ENCODE data around the gene TBC1D9.
A peak's percentile ranks its signal among the peaks of the same experiment; 100 is the strongest.

The TBC1D9 gene

DNA sequence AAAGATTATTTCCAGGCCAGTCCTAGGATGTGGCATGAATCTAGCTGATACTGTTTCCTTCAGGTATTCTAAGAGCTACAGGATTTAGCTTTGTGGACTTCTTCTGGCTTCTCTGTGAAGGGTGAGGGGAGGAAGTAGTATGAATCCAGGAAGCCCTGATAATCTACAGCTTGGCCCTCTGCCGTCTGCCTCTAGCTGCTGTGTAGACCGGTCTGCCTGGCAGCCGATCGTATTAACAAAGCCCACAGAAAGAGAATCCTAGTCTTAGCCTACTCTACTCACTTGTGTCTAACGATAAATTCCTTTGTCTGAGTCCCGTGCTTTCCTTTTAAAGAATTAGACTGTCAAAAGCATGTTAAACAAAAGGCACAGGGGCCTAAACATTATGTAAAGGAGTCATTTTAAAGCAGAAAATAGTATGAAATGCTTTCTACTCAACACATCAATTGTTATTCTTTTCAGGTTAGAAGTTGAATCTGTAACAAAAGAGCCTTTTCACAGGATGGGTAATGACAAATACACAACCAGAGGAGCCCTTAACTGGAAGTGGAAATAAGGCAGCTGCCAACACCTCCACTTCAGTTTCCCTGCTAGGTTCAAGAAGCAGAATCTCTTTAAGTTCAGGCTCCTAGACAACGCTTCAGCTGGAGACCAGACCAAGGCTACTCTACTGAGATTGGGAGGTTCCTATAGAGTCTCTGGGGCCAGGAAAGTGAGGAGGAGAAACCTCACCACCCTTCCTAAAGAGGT lies 138.5 kb downstream of the TBC1D9 start:
- no peak for DNase-seq (ENCODE audit: low spot score)

DNA sequence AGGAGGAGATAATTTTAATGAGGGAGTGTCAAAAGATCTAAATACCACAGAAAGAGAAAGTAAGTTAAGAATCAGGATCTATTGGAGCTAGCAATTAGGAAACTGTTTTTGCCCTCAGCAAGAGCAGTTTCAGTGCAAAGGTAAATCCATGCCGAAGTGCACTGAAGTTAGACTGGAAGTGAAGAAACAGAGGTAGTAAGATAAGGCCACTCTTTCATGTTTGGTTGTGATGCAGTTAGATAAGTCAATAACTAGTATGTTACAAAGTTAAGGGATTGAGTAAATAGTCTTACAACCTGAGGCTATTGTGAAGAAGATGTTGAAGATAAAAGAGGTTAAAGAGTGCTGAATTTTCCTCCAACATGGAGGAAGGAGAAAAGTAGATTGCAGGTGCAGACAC lies 140.7 kb downstream of the TBC1D9 start:
- no peak for DNase-seq (ENCODE audit: low spot score)

DNA sequence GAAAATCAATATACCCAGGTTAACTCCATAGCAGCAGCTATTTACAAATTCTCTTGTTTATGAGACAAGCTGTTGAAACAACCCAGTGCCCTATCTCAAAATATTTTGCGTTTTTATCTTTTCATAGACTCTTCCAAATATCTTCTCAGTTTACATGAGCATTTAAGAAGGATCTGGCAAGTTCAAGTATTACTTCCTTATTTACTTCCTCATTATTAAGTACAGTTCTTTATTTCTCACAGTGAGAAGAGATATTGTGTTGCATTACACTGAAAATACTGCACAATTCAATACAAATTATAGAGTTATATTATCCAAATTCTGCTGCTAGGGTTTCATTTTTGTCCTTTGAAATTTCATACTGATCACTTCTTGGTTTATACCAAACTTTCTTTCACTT lies 143.8 kb downstream of the TBC1D9 start:
- DNase-seq (ENCODE audit: low spot score) = no peak

DNA sequence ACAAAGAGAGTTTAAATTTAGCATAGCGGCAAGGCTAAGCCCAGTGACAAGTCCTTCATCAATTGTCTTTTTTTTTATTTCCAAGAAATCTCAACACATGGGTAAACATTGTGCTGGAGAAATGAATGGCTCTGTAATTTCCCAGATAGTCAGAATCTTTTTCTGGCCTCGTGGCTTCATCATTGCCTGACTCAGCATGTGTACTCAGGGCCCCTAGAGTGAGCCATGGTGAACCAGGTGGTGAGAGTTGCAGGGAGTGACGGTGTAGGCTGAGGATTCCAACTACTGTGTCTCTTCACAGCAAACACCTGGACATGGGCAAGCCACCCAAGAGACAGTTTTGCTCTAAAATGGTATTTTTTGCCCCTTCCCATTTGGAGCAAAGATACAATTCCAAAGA lies 144.3 kb downstream of the TBC1D9 start:
- DNase-seq (ENCODE audit: low spot score) = no peak

DNA sequence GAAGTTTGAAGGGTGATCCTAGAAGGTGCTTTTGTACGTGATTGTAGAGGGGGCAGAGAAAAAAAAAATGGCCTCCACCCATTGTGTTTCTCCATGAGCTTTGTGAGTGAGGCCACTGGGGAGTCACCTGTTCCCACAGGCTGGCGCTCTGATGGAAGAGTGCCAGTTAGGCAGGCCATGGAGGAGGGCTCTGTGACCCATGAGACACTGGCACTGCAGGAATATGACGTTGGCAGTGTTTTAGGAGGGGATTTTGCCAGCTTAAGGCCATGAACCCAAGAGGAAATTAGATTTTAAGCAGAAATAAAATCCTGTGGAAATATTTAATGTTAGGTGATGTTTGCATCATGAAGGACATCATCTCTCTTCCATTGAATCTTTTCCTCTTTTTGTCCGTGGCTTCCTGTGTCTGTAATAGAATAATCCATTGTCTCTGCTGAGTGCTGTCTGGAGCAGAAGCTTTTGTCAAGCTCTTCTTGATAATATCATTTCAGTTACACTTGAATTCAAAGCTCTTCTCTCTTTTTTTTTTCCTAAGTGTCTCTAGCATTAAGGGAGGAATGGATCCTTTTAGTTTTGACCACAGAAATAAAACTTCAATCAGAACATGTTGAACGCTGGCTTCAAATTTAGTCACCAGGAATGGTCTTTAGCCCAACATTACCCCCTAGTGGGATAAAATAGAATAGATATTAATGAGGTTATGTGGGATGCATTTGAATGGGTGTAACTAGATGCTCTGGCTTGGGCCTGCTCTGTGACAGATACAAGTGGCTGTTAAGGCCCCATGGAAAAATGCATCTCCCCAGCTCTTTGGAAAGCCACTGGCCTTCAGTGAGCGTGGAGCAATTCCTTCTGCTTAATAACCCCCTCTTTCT lies 146.4 kb downstream of the TBC1D9 start:
- DNase-seq (ENCODE audit: low spot score) = peak; percentile 81

DNA sequence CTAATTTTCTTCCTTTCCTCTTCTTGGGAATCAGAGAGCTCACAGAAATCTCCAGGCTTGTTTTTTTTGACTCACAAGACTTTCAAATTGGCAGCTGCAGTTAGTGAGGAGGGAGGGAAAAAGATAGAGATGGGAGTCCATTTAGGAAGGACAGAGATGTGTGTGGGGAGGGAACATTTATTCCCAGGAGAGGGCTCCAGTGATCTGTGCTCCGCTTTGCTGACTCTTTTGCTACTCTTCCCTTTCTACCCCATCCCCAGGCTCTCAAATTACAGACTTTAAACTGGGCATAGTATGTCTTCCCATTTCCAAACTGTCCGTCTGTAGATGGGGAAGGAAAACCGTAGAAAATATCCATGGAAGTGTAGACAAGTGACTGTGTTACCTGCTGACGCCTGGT lies 148.3 kb downstream of the TBC1D9 start:
- no peak for DNase-seq (ENCODE audit: low spot score)

DNA sequence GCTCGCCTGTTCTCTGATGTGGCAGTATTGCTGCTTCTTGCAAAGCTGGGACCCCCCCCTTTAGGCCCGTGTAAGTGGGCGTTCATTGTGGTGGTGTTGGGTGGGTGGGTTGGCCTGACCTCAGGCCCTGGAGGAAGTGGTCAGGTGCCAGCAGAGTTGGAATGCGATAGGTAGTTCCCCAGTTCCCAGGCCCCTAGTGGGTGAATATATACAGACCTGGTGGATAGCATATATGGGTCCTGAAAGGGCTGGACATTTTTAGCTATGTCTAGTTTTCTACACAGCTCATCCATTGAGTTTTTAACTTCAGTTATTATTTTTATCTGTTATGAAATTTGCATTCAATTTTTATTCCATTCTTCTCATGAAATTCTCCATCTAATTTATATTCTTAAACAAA lies 151.6 kb downstream of the TBC1D9 start:
- no peak for DNase-seq (ENCODE audit: low spot score)

DNA sequence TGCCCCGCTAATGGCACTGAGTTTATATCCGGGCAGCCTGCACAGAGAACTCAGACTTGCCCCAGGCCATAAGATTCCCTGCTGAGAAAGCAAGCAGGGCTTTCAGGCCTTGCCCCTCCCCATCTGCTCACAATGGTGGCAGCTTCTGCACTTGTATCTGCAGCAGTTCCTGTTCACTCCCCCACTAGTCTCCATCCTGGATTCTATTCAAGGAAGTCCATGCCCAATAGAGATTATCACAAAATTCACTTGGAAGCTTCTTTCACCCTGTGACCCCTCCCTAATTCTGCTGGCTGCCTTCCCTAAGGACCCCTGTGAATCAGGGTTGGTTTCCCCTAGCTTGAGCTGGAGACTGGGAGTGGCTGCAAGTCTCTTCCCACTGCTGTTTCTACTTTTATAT lies 152.9 kb downstream of the TBC1D9 start:
- DNase-seq (ENCODE audit: low spot score) = no peak

DNA sequence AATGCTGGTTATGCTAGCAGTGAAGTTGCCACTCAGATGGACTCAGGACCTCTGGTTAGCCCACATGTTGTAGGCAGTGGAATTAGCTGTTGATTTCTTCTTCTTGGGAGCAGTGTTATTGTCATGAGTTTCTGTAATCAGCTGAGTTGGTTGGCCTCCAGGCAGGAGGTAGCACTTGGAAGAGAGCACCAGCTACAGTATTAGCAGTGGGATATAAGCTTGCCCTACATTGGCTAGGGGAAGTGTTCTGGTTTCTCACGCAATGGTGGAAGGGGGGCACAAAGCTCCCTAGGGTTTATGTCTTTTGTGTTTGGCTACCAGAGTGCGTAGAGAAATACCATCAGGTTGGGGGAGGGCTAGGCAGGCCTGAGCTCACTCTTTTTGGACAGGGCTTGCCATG lies 153.5 kb downstream of the TBC1D9 start:
- DNase-seq (ENCODE audit: low spot score) = no peak

DNA sequence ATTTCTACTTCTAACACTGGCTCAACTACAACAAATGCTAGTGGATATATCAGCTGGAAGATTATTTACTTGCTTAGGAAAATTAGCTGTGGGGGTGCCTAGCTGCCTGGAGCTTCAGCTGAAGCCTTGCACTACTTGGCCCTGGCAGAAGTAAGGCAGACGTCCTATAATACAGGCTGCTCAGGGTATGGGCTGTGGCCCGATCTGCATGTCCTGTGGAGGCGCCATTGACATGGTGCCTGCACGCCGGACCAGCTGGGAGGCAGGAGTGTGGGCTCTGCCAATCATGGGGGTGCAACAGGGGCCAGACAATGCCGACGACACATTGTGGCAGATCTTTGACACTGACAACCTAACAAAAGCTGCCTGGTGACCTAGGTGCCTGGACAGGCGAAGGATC lies 155.8 kb downstream of the TBC1D9 start:
- no peak for DNase-seq (ENCODE audit: low spot score)

DNA sequence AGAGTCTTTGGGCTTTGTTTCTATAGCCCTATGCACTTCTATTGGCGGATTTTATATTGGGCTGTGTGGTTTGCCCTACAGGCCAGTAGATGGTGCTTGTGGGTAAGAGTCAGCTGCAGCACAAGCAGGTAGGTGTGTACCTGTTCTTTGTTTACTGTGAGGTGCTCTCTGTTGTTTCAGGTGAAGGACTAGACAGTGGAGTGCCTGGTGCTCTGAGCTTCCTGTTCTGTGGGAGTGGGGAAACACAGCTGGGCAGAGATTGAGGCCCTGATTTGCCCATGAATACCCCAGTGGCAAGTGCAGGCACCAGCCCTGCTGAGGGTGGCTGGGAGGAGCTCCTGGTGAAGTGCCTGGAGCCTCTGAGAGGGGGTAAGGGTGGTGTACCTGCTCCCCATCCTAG lies 161.1 kb downstream of the TBC1D9 start:
- DNase-seq (ENCODE audit: low spot score) = peak; percentile 19

DNA sequence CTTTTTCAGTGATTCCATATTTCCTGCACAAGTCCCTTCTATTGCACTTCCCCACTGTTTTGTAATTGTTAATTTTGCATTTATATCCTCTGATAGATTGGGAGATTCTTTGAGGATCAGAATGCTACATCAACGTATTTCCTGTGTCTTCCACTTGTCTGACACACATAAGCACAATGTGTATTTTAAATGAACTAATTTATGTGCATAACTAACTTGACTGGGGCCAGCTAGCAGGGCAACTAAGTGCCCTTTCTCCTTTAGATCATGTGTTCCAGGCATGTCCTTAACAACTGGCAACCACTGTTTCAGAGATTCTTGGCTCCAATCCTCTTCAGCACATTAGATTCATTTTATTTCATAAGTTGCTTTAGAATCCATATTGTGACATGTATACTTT lies 171.7 kb downstream of the TBC1D9 start:
- DNase-seq (ENCODE audit: low spot score) = no peak

DNA sequence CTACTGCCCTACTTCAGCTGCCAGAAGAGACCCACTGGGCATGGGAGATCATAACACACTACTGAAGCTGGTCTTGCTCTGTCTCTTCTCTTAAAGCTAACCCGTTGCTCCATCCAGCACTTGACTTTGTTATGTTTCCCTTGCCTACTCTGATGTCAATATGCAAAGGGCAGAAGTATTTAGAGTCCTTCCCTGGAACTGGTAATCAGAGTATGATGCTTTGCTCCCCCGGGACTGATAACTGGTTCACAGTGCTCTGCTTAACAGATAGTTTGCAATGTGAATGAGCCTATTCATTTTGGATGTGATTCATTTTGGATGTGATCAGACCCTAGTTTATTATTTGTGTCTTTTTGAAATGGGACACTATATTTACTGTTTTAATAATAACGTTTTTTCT lies 175.1 kb downstream of the TBC1D9 start:
- DNase-seq (ENCODE audit: low spot score) = no peak

DNA sequence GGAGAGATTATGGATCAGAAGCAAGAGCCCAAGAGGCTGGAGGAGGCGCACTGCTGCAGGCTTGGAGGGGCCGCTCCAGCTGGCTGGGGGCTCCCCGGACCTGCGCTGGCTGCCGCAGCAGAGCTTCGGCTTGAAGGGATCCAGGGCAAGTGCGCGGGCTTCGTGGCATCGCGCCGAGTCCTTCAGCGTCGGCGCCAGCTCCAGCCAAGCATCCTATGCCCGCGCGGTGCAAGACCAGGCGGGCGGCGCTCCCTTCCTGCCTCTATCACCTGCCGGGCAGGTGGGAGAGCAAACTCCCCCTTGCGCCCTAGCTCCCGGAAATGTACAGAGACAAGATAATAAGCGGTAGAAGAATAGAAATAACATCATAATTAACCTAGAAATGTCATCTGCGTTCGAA lies 176.9 kb downstream of the TBC1D9 start:
- no peak for DNase-seq (ENCODE audit: low spot score)

DNA sequence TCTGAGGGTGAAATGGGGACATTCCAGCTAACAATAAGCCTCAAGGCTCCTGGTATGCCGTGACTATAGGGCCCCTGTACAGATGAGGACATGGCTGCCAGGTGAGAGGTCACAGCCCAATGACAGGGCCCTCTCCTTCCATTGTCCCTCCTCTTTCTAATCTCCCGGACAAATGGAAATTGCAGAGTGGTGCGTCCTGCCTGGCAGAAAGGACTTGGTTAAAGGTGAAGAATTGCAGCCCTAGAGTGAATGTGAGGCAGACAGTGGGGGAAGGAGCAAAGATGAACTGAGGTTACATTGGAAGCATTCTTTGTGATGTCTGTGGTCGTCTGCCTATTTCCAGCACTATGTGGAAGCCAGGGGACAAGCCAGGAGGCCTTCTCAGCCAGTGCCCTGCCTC lies 180.7 kb downstream of the TBC1D9 start:
- DNase-seq (ENCODE audit: low spot score) = no peak

DNA sequence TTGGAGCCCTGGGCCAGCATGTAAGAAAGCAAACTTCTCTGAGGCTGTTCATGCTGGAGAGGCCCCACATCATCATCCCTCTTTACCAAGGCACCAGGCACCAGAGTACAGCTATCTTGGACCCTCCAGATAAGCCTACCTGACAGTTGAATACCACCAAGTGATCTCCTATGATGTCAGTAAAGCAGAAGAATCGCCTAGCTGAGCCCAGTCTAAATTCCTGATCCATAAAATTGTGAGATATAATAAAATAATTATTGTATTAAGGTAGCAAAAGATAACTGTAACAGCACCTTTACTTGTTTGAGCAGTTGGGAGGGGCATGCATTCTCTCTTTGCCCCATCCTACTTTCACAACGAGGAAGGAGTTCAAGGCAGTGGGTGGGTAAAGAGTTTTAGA lies 184.6 kb downstream of the TBC1D9 start:
- DNase-seq (ENCODE audit: low spot score) = no peak

All from GM03348 (cell line).